RPMI7951 (cell line): ENCODE data around the gene CLCN2. TPM values are rescaled to one million over a fixed set of nuclear protein-coding genes. Genes with fewer than 3 reads are reported as not detected.

Source experiments
- DNase-seq: peaks from one replicate; pipeline ENCODE4 v3.0.0-alpha.2; 2012; ENCODE audit warnings: low read depth
- total RNA-seq: library from RNA; depleted of rRNA; stranded (reverse); fragments of >200 nt; shearing (Covaris generic); gene quantifications from 2 replicates; pipeline ENCODE4 v1.2.3, GENCODE V29; 2014

The CLCN2 gene
- total RNA-seq, 1 experiment from 2014 or later = 3.0 TPM

DNA sequence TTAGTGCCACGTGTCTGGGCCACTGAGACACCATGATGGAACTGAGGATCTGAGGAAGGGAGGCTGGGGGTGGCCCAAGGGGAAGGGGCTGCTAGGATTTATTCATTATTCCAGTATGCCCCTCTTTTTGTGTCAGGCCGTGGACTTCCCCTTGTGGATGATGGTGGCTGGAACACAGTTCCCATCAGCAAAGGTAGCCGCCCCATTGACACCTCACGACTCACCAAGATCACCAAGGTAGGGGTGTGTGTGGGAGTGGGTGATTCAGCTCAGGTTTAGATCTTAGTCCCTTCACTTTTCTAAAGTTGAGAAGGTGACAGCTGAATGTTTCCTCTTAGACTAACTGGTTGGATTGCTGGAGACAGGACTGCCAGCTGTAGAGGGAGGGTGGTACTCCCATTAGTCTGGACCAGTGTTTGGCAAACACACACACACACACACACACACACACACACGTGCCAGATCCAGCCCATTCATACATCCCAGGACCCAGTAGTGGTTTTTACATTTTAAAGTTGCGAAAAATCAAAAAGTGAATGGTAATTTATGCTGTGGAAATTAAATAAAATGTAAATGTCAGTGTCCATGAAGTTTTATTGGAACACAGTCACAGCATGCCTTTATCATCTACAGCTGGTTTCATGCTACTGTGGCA lies 35.6 kb downstream of the CLCN2 start:
- no peak for DNase-seq

DNA sequence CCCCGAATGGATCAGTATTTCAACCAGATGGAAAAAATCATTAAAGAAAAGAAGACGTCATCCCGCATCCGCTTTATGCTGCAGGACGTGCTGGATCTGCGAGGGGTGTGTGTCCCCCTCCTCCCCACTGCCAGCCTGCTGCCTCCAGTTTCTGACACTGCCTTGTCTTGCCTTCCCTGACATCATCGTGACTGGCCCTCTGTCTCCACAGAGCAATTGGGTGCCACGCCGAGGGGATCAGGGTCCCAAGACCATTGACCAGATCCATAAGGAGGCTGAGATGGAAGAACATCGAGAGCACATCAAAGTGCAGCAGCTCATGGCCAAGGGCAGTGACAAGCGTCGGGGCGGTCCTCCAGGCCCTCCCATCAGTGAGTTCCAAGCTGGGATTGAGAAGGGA lies 36.1 kb downstream of the CLCN2 start:
- no peak for DNase-seq

DNA sequence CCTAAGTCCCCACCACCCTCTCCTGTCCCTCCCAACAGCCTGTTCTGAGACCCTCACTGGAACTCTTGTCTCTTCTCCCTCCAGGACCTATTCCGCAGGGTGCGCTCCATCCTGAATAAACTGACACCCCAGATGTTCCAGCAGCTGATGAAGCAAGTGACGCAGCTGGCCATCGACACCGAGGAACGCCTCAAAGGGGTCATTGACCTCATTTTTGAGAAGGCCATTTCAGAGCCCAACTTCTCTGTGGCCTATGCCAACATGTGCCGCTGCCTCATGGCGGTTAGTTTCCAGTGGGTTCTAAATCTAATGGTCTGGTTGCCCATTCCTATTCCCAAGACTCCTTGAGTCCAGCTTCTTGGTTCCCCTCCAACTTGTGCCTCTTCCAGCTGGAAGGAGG lies 37.7 kb downstream of the CLCN2 start:
- DNase-seq = no peak

DNA sequence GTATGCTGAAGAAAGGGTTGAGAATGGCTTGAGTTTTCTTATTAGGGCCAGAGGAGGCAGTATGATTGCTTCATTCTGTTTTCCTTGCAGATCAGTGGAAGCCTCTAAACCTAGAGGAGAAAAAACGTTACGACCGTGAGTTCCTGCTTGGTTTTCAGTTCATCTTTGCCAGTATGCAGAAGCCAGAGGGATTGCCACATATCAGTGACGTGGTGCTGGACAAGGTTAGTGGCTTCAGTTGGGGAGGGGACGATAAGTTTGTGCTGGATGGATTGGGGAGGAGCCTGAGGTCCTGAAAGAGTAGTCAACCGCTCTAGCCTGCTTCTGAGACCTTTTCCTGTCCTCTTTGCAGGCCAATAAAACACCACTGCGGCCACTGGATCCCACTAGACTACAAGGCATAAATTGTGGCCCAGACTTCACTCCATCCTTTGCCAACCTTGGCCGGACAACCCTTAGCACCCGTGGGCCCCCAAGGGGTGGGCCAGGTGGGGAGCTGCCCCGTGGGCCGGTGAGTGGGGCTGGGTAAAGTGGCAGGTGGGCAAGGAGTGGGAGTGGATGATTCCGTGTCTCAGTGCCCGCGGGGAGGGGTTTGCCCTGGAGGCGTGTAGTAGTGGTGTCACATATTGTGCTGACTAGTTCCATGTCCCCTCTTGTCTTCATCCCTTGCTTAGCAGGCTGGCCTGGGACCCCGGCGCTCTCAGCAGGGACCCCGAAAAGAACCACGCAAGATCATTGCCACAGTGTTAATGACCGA lies 38.5 kb downstream of the CLCN2 start:
- DNase-seq = no peak

DNA sequence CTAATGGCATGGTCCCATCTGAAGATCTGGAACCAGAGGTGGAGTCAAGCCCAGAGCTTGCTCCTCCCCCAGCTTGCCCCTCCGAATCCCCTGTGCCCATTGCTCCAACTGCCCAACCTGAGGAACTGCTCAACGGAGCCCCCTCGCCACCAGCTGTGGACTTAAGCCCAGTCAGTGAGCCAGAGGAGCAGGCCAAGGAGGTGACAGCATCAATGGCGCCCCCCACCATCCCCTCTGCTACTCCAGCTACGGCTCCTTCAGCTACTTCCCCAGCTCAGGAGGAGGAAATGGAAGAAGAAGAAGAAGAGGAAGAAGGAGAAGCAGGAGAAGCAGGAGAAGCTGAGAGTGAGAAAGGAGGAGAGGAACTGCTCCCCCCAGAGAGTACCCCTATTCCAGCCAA lies 39.7 kb downstream of the CLCN2 start:
- no peak for DNase-seq

DNA sequence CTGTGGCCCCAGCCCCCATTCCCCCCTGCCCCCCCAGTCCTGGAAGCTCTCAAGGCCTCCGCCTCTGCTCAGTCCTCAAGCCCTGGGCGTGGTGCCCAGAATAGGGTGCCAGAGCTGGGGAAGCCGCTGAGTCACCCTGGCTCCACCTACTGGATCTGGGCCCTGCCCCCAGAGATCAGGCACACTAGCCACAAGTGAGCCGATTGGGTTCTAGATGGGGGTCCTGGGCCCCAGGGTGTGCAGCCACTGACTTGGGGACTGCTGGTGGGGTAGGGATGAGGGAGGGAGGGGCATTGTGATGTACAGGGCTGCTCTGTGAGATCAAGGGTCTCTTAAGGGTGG lies 41.3 kb downstream of the CLCN2 start:
- DNase-seq = peak; percentile 97

DNA sequence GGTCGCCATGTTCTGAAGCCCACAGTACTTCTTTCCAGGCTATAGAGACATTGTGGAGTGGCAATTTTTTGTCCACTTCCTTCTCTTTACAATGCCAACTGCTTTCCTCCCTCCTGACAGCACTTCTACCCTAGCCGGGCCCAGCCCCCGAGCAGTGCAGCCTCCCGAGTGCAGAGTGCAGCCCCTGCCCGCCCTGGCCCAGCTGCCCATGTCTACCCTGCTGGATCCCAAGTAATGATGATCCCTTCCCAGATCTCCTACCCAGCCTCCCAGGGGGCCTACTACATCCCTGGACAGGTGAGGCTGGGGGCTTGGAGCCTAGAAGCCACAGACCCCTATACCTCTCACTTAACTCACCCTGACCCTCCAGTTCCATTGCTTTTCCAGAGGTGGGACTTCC lies 44.2 kb downstream of the CLCN2 start:
- no peak for DNase-seq

DNA sequence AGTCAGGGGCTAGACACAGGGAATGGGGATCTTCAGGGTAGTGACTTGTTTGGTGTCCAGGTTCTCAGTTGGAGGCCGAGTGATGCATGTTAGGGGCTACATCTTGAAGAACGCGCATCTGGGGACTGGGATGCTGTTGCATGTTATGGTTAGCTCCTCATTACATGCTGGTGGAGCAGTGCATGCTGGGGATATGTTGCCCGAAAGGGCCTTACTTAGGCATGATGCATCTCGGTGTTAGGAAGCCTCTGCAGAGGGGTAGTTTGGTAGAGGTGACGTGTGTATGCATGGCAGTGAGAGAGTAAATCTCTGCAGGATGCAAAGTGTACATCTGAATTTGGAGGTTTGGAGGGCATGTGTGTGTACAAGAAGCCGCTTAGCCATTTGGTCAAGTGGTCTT lies 44.6 kb downstream of the CLCN2 start:
- no peak for DNase-seq

DNA sequence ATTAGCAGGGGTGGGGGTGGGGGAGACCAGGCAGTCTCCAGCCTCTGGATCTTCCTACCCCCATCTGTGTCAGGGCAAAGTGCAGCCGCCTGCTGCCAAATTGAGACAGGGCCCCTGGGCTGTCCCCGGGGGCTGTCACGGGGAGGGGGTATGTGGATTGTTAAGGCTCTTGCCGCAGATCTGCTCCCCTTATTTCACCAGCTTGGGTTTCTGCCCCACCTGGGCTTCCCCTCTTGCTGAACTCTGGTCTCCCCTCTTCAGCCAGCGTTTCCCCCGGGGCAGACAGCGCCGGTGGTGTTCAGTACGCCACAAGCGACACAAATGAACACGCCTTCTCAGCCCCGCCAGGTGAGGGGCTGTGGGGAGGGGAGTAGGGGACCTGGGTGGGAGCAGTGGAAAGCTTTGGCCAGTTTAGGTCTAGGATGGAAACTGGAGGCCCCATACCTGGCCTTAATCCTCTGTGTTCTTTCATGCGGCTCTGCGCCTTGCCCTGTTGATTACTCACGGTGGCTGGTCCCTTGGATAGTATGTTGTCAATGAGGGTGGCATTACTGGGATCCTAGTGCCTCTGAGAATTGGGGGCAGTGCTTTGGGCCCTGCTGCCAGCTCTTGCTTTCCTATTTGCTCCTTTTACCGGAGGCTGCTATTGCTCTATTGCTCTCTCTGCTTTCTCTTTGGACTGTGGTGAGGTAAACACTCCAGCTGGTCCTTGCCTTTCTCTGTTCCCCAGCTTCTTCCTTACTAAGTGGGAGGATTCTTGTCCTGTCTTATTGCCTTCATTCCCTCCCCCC lies 45.3 kb downstream of the CLCN2 start:
- peak; percentile 28 for DNase-seq

DNA sequence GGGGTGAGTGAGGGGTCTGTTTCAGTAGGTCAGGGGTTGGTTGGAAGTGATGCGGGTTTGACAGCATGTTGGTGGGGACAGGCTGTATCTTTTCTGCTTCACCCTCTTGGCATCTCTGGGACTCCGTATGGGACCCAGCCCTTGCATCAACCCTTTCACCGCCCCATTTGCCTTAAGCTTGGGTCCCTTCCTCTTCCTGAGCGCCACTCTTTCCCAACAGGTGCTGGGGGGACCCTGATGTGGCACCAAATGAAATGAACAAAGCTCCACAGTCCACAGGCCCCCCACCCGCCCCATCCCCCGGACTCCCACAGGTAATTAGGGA lies 45.9 kb downstream of the CLCN2 start:
- no peak for DNase-seq

DNA sequence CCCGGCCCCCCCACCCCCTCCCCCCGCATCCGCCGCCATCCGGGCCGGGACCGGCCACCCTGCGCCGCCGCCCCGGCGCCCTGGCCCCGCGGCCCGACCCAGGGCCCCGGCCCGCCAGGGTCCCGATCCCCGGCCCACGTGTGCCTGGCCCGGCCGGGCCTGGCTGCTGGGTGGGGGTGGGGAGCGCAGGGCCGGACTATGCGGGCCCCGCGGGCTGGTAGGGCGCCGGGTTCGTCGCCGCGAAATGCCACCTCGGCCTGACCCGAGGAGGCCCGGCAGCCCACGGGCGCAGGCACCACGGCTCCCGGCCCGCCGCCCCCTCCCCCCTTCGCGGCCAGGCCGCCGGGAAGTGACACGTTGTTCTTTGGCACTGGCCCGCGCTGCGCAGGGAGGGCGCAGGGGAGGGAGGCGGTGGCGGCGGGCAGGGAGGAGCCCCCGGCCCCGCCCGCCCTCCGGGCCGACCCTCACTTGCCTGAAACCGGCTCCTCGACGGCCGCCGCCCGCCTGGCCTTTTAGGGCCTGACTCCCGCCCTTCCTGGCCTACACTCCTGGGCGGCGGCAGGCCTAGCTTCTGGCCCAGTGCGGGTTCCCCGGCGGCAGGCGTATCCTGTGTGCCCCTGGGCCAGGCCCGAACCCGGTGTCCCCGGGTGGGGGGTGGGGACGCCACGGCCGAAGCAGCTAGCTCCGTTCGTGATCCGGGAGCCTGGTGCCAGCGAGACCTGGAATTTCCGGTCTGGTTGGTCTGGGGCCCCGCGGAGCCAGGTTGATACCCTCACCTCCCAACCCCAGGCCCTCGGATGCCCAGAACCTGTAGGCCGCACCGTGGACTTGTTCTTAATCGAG lies 46.5 kb downstream of the CLCN2 start:
- DNase-seq = peak; percentile 77

DNA sequence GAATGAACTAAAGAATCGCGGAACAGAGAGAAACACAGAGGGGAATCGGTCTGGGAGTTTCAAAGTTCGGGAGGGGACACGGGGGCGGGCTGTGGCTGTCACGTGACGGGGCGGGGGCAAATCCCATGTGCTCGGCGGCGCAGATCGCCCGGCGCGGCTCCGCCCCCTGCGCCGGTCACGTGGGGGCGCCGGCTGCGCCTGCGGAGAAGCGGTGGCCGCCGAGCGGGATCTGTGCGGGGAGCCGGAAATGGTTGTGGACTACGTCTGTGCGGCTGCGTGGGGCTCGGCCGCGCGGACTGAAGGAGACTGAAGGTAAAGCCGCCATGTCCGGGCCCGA lies 47.1 kb downstream of the CLCN2 start, which contains the start of gene EIF4G1:
Gene EIF4G1 (plus strand): TSS at position 244 of the 337 bp plus-strand sequence. CDS start 1,191 bp downstream, outside the sequence.
- peak; percentile 93 for DNase-seq

DNA sequence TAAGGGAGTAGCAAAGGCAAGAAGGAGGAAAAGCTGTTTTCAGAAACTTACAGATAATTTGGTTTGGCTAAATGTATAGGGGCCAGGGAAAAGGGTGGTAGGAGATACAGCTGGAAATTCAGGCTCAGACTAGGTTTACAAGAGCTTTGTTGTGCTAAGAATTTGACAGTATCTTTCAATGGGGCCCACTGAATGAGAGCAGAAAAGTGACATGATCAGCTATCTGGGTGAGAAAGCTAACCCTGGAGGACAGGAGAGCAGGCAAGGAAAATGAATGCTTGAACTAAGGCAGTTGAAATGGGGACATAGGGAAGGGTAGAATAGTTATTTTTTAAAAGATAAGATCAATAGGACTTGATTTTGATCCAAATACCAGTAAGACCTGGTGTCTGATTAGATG lies 49.8 kb downstream of the CLCN2 start:
- DNase-seq = no peak

DNA sequence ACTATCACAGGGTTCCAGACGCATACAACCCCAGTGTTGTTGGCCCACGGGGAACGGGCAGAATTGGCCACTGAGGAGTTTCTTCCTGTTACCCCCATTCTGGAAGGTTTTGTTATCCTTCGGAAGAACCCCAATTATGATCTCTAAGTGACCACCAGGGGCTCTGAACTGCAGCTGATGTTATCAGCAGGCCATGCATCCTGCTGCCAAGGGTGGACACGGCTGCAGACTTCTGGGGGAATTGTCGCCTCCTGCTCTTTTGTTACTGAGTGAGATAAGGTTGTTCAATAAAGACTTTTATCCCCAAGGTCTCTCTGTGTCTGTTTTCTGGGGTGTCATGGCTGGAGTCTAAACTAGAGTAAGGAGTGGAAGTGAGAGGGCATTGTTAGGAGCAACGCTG lies 52.7 kb downstream of the CLCN2 start:
- no peak for DNase-seq

DNA sequence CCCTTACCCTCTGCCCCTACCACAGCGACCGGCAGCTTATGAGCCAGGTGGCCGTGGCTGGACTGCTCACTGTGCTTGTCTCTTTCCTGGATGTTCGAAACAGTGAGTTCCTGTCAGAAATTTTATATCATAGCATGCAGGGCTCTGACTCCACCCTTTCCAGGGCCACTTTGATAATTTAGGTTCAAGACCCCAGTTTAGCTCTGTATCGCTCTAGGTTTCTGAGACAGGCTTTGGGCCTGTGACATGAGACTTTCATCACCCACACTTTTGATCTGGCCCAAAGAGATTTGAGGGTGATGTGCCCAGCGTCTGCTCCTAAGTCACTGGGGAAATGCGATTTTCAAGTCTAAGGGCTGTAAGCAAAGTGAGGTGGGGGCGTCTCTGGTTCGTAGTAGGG lies 53.5 kb downstream of the CLCN2 start:
- DNase-seq = no peak

DNA sequence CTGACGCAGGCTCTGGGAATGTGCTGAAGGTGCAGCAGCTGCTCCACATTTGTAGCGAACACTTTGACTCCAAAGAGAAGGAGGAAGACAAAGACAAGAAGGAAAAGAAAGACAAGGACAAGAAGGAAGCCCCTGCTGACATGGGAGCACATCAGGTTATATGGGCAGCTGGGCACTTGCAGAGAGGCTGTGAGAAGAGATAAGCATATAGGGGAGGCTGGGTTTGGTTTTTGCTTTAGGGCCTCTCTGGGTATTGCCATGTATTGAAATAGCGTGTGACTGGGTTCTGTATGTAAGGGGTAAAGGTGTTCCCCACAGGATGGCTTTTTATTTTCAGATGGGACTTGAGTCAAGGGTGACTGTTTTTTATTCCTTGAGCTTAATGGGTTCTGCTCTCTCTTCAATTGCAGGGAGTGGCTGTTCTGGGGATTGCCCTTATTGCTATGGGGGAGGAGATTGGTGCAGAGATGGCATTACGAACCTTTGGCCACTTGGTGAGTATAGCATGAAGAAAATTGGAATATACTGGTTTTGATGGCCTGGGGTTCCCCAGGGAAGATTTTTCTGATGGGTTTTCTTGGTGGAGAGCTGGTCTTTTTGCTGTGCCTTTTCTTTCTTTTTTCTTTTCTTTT lies 54.9 kb downstream of the CLCN2 start:
- no peak for DNase-seq

DNA sequence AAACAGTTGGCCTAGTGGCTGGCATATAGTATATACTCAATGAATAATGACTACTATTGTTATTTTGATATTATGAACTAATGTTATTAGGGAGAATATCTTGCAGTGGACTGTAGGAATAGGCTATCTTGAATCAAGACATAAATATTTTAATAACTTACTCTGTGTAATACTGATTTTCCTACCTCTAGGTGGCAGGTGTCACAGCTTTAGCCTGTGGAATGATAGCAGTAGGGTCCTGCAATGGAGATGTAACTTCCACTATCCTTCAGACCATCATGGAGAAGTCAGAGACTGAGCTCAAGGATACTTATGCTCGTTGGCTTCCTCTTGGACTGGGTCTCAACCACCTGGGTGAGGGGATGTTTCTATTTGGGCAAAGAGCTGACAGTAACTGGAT lies 55.8 kb downstream of the CLCN2 start:
- DNase-seq = peak; percentile 27

DNA sequence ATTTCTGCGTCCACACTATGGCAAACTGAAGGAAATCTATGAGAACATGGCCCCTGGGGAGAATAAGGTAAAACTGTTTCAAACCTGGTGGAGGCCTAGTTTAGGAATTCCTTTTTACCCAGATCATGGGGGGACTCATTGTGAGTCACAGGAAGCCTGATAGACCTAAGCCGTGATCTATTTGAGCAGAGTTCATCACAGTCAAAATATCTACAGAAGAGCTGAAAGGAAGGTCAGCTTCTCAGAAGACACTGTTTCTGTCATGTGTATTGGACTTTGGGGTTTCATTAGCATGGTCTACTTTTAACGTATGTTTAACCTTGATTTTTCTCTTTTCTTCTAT lies 61.1 kb downstream of the CLCN2 start:
- peak; percentile 73 for DNase-seq

DNA sequence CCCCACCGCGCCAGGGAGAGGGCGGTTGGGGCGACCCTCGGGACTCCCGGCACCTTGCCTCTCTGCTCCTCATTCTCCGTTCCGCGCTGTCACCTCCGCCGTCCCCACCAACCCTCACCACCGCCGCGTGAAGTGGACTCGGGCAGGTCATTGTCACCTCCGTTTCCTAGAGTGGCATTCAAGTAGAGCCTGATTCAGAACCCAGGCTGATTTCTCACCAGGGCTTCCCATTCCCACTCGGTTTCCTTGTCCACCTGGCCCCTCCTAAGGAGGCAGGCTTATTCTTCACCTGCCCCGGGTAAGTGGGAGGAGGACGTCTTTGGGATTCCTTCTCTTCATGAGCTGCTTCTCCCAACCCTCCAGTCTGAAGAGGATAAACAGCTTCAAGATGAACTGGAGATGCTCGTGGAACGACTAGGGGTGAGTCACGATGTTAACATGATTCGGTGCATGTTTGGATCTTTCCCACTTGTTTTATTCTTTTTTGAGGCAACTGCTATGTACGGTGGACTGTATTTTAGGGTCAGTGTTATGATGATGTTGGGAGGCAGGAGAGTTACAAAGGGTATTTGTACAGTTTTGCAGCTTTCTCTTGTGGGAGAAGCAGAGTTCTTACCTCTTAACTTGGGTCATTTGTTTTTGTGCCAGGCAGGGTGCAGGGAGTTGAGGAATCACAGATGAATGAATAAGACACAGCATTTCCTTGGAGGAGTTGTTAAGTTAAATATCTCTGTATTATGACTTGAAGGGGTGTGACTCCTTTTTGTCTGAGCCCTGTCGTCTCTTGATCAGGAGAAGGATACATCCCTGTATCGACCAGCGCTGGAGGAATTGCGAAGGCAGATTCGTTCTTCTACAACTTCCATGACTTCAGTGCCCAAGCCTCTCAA lies 61.7 kb downstream of the CLCN2 start:
- DNase-seq = peak; percentile 51

DNA sequence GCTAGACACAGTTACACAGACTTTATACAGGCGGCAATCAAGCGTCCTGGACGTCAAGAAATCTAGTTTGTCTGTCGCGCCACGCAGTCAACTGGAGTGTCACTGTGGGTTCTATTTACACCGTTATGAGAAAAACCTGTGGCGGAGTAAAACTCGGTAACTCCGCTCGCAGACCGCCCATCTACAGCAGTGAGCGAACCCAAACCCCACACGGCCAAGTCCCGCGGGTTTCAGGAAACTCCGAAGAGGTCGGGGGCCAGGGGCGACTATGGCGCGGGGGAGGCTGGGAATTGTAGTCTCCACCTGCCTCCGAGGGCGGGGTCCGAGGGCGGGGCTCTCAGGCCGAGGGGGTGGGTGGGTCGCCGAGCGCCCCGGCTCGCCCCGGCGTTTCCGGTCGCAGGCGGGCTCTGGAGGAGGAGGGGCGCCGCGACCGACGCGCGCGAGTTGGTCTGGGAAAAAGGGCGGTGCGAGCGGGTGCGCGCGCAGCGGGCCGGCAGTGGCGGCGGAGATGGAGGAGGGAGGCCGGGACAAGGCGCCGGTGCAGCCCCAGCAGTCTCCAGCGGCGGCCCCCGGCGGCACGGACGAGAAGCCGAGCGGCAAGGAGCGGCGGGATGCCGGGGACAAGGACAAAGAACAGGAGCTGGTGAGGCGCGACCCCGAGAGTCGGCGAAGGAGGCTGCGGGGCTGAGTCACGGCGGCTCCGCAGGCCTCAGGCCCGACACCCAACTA lies 62.5 kb downstream of the CLCN2 start, which contains the start of gene PSMD2:
Gene PSMD2 (plus strand): TSS at position 483 of the 729 bp plus-strand sequence. CDS start 26 bp downstream, at position 509.
- peak; percentile 96 for DNase-seq
